Uterus (tissue), 2 donors: ENCODE data around the gene REXO1.

ENCODE experiments used
- CTCF ChIP-seq, 4 experiments: fragments of 200-600 bp in 2 of 4; fragments of 450-650 bp in 2 of 4; sonication (generic) in 2 of 4; IDR thresholded peaks; one replicate each; pipeline ENCODE4 v1.5.1; 2016 to 2019; ENCODE audit warnings: antibody characterized with exemption in 4 of 4, mild to moderate bottlenecking in 2 of 4, moderate library complexity in 1 of 4
- POLR2A ChIP-seq, 2 donors: fragments of 450-650 bp; IDR thresholded peaks; one replicate each; pipeline ENCODE4 v1.6.1; 2016; ENCODE audit warnings: antibody characterized with exemption in 2 of 2, mild to moderate bottlenecking in 1 of 2, moderate library complexity in 1 of 2

GRCh38 chr19:1854039-1854541 lies 5.8 kb upstream of the REXO1 start:
- TF ChIP-seq CTCF (IDR thresholded peaks at IDR 0.05) (no peak), POLR2A (IDR thresholded peaks at IDR 0.05) (no peak)
